Naive thymus-derived CD4-positive, alpha-beta T cell (primary cell): ENCODE measurements around the gene CDH13. TPM values are rescaled to one million over a fixed set of nuclear protein-coding genes. Genes with fewer than 3 reads are reported as not detected.

Experiments
- ATAC-seq: fragments of 150-1000 bp; cut with Tn5 transposase; 2 replicates; pipeline ENCODE4 v1.10.0; 2021; ENCODE audit warnings: mild to moderate bottlenecking, moderate library complexity
- CTCF ChIA-PET: fragments of 350-600 bp; sonication (Branson Sonifier 250); formaldehyde crosslinking; loops from one replicate; lab custom pipeline; 2021; ENCODE audit warnings: antibody characterized with exemption; lab: Charles Lee
- POLR2A ChIA-PET: fragments of 350-600 bp; sonication (Branson Sonifier 250); formaldehyde crosslinking; loops from one replicate; lab custom pipeline; 2021; ENCODE audit warnings: antibody characterized with exemption, inconsistent platforms; lab: Charles Lee
- DNase-seq, 9 donors: peaks; one replicate each; pipeline versions ENCODE4 v3.0.0 to v3.0.0-alpha.2; 2020 to 2022; ENCODE audit warnings: mixed read lengths in 1 of 9
- H3K27ac ChIP-seq: one replicate; pipeline ENCODE4 v1.7.0; 2013; ENCODE audit warnings: mild to moderate bottlenecking, low read depth, low read length, moderate library complexity
- H3K27me3 ChIP-seq, 2 donors: one replicate each; pipeline ENCODE4 v1.7.0; 2013; ENCODE audit warnings: low read length in 2 of 2, mild to moderate bottlenecking in 2 of 2, moderate library complexity in 2 of 2; ENCODE audit not compliant: control insufficient read depth in 2 of 2, insufficient read depth in 2 of 2
- H3K36me3 ChIP-seq, 3 experiments: 1 replicate in 2 of 3; 2 replicates in 1 of 3; pipeline ENCODE4 v1.7.0; 2013; ENCODE audit warnings: low read length in 3 of 3, mild to moderate bottlenecking in 3 of 3, moderate library complexity in 1 of 3; ENCODE audit not compliant: insufficient read depth in 3 of 3, control insufficient read depth in 2 of 3
- H3K4me1 ChIP-seq, 2 donors: one replicate each; pipeline ENCODE4 v1.7.0; 2013; ENCODE audit warnings: low read length in 2 of 2, mild to moderate bottlenecking in 2 of 2, moderate library complexity in 1 of 2; ENCODE audit not compliant: control insufficient read depth in 2 of 2, insufficient read depth in 2 of 2
- H3K4me3 ChIP-seq: 2 replicates; pipeline ENCODE4 v1.7.0; 2013; ENCODE audit warnings: mild to moderate bottlenecking, low read length
- H3K9me3 ChIP-seq, 3 experiments: 1 replicate in 2 of 3; 2 replicates in 1 of 3; pipeline ENCODE4 v1.7.0; 2013; ENCODE audit warnings: low read length in 3 of 3; ENCODE audit not compliant: control insufficient read depth in 2 of 3
- H3K27ac Mint-ChIP-seq, 9 donors: one replicate each; pipeline ENCODE4 v1.8.0; 2020 to 2022; ENCODE audit warnings: mixed read lengths in 9 of 9, mild to moderate bottlenecking in 8 of 9, moderate library complexity in 5 of 9, inconsistent platforms in 2 of 9
- H3K27me3 Mint-ChIP-seq, 5 donors: one replicate each; pipeline ENCODE4 v1.8.0; 2021 to 2022; ENCODE audit warnings: mixed read lengths in 5 of 5, mild to moderate bottlenecking in 1 of 5
- H3K36me3 Mint-ChIP-seq, 5 donors: one replicate each; pipeline ENCODE4 v1.8.0; 2020 to 2022; ENCODE audit warnings: mixed read lengths in 5 of 5, mild to moderate bottlenecking in 3 of 5, inconsistent platforms in 1 of 5
- H3K4me1 Mint-ChIP-seq, 7 donors: one replicate each; pipeline ENCODE4 v1.8.0; 2020 to 2022; ENCODE audit warnings: mixed read lengths in 7 of 7, mild to moderate bottlenecking in 3 of 7, inconsistent platforms in 1 of 7
- H3K4me3 Mint-ChIP-seq, 10 donors: one replicate each; pipeline ENCODE4 v1.8.0; 2020 to 2022; ENCODE audit warnings: mild to moderate bottlenecking in 10 of 10, mixed read lengths in 10 of 10, moderate library complexity in 6 of 10, inconsistent platforms in 2 of 10
- H3K9me3 Mint-ChIP-seq, 11 donors: one replicate each; pipeline ENCODE4 v1.8.0; 2020 to 2022; ENCODE audit warnings: mixed read lengths in 11 of 11, mild to moderate bottlenecking in 4 of 11, inconsistent platforms in 1 of 11, moderate library complexity in 1 of 11
- intact Hi-C, 2 donors: fragments of 100-400 bp; cut with micrococcal nuclease; formaldehyde crosslinking; loops; one replicate each; pipeline ENCODE4 v1.15.1; 2023
- polyA plus RNA-seq, 2 donors: library from polyadenylated mRNA; unstranded; fragments of 300-500 nt; fragmentation: Illumina TruSeq; gene quantifications; one replicate each; pipeline ENCODE4 v1.2.3, GENCODE V29; 2021
- total RNA-seq, 6 experiments: library from RNA in 5 of 6; stranded (reverse) in 5 of 6; gene quantifications; 1 replicate in 5 of 6; 2 replicates in 1 of 6; pipeline ENCODE4 v1.2.3 and lab custom pipeline; 2021 to 2026

CDH13 gene
- total and polyA plus RNA-seq, 7 experiments from 2014 or later: not detected

DNA sequence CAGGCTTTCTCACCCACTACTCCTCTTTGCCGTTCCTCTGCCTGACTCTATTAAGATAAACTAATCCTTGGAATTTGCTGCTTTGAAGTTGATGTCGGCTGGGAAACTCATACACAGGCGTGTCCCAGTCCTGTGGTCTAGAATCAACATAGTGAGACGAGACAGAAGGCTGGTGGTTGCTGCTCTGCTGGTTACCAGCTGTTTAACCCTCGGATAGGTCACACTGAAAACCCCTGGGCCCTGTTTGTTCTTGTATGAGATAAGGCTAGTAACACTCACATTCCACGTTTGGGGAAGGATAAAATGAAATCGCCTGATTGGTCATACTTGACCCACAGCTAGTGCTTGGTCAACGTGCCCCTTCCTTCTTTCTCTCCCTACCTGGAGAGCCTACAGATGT, 517.0 kb downstream of the CDH13 start:
- Histone ChIP-seq H3K36me3 (no peaks in the 10 kb centered on the region), H3K27me3 (no peaks in the 10 kb centered on the region), H3K4me1 (no peaks in the 10 kb centered on the region), H3K27ac (no peak overlapping the region), H3K4me3 (no peak overlapping the region), H3K9me3 (no peaks in the 10 kb centered on the region)
- ChIA-PET POLR2A (interaction anchor here (0.7 kb wide), 1 partner anchor 22 kb away, joined by 3 read pairs; no protein-coding TSS in a partner anchor), CTCF (no interaction called here)
- Mint-ChIP-seq H3K36me3 (no peaks in the 10 kb centered on the region), H3K4me1 (no peaks in the 10 kb centered on the region), H3K27me3 (peaks cover 0 to 7% (median 0%) of the 10 kb centered on the region in 5 donors), H3K9me3 (peaks cover 0 to 4% (median 0%) of the 10 kb centered on the region in 11 donors), H3K4me3 (no peak overlapping the region), H3K27ac (no peak overlapping the region)
- intact Hi-C loops: no loop called here
- ATAC-seq (no peak), DNase-seq (no peak)

DNA sequence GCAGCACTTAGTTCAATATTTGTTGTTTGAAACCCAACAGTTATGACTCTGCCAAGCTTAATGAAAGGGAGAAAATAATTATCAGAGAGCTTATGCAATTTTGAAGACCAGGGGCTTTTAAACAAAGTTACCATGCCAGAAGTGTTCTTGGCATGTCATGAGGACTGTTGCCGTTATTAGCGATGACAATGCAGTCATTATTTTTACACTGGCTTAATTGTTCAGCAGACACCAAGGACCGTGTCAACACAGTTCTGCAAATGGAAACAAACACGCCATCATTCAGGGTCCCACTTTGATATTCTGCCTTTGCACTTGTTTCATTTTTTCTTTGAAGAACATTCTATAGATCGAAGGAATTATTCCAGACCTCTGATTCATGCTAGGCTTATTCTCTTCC, 518.5 kb downstream of the CDH13 start:
- POLR2A ChIA-PET: no interaction called here
- Mint-ChIP-seq H3K9me3 (peaks cover 0 to 4% (median 0%) of the 10 kb centered on the region in 11 donors), H3K4me1 (no peaks in the 10 kb centered on the region), H3K27me3 (peaks cover 0 to 10% (median 0%) of the 10 kb centered on the region in 5 donors), H3K36me3 (no peaks in the 10 kb centered on the region), H3K27ac (no peak overlapping the region), H3K4me3 (no peak overlapping the region)
- ATAC-seq (no peak), DNase-seq (no peak)
- CTCF ChIA-PET: no interaction called here
- Histone ChIP-seq H3K9me3 (no peaks in the 10 kb centered on the region), H3K36me3 (no peaks in the 10 kb centered on the region), H3K4me3 (no peak overlapping the region), H3K27ac (no peak overlapping the region), H3K4me1 (no peaks in the 10 kb centered on the region), H3K27me3 (no peaks in the 10 kb centered on the region)
- intact Hi-C loops: no loop called here

DNA sequence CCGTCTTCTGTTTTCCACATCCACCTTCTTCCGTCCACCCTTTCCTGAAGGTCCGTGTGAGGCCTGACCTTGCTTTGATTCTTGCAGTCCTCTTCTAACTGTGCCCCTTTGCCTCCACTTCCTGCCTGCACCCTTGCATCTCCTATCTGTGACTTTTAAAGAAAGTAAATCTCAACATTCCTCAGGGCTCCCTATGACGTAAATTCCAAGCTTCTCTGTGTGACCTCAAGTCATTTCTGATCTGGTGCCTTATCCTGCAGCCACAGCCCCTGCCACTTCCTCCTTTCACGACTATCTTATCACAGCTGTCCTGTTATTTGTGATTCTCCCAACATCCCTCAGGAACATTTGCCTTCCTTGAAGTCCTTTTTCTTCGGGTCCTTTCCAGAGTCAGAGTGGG, 520.5 kb downstream of the CDH13 start:
- ChIA-PET CTCF (no interaction called here), POLR2A (no interaction called here)
- H3K27me3 ChIP-seq: no peaks in the 10 kb centered on the region
- no peaks in the 10 kb centered on the region for H3K36me3 ChIP-seq
- H3K4me3 ChIP-seq: no peak overlapping the region
- H3K36me3 Mint-ChIP-seq: no peaks in the 10 kb centered on the region
- intact Hi-C loops: no loop called here
- H3K4me3 Mint-ChIP-seq: no peak overlapping the region
- H3K27ac ChIP-seq: no peak overlapping the region
- ATAC-seq (no peak), DNase-seq (no peak)
- H3K27ac Mint-ChIP-seq: no peak overlapping the region
- H3K27me3 Mint-ChIP-seq: peaks cover 0 to 10% (median 0%) of the 10 kb centered on the region in 5 donors
- H3K9me3 Mint-ChIP-seq: peaks cover 0 to 5% (median 0%) of the 10 kb centered on the region in 11 donors
- H3K9me3 ChIP-seq: no peaks in the 10 kb centered on the region
- no peaks in the 10 kb centered on the region for H3K4me1 ChIP-seq
- no peaks in the 10 kb centered on the region for H3K4me1 Mint-ChIP-seq

DNA sequence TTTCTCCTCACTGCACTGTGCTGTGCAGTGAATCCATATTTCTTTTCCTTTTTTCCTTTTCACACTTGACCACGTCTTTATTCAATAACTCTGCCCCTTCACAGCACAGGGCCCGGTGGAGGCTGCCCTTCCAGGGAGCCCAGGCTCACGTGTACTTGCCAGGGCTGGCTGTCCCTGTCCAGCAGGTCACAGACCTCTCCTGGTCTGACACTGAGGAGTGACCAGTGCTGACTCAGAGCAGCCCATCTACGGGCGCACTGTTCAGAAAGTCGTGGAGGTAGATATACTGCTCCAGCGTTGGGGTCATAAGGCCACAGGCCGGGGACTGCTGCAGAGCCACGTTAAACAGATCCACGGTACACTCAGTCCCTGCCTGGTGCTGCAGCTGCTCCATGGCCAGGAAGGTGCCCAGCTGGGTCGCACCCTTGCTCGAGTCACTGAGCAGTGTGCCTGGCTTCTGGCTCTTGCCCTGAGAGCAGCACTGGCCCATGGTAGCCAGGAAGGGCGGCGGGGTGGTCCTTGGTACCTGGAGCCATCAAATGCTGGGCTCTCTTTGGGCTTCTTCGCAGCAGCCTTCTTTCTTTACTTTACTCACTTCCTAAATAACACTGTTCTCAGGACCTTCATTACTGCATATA, 531.7 kb downstream of the CDH13 start:
- Histone ChIP-seq H3K36me3 (no peaks in the 10 kb centered on the region), H3K4me1 (no peaks in the 10 kb centered on the region), H3K27me3 (no peaks in the 10 kb centered on the region), H3K9me3 (no peaks in the 10 kb centered on the region), H3K27ac (no peak overlapping the region), H3K4me3 (no peak overlapping the region)
- CTCF ChIA-PET: no interaction called here
- no peaks in the 10 kb centered on the region for H3K36me3 Mint-ChIP-seq
- no peak overlapping the region for H3K27ac Mint-ChIP-seq
- POLR2A ChIA-PET: no interaction called here
- intact Hi-C loops: no loop called here
- H3K27me3 Mint-ChIP-seq: peaks cover 0 to 3% (median 0%) of the 10 kb centered on the region in 5 donors
- H3K4me1 Mint-ChIP-seq: no peaks in the 10 kb centered on the region
- no peak for DNase-seq
- ATAC-seq: no peak
- H3K9me3 Mint-ChIP-seq: peaks cover 0 to 6% (median 2%) of the 10 kb centered on the region in 11 donors
- no peak overlapping the region for H3K4me3 Mint-ChIP-seq

DNA sequence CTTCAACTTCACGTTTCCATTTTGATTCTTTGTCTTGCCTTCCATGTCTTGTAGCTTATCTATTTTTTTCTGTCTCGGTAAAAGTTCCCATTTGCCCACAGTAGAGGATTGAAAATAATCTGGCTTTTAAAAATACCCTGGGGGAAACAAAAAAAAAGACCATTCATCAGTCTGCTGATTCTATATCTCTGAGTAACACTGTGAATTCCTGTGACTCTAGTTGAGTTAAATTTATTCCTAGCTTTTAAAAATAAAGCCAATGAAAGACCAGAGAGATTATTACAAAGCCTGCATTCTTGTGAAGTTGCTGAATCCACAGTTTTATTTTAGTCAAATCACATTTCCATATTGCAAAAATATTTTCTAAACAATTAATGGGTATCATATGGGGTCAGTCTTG, 532.3 kb downstream of the CDH13 start:
- CTCF ChIA-PET: no interaction called here
- peaks cover 0 to 7% (median 2%) of the 10 kb centered on the region in 11 donors for H3K9me3 Mint-ChIP-seq

DNA sequence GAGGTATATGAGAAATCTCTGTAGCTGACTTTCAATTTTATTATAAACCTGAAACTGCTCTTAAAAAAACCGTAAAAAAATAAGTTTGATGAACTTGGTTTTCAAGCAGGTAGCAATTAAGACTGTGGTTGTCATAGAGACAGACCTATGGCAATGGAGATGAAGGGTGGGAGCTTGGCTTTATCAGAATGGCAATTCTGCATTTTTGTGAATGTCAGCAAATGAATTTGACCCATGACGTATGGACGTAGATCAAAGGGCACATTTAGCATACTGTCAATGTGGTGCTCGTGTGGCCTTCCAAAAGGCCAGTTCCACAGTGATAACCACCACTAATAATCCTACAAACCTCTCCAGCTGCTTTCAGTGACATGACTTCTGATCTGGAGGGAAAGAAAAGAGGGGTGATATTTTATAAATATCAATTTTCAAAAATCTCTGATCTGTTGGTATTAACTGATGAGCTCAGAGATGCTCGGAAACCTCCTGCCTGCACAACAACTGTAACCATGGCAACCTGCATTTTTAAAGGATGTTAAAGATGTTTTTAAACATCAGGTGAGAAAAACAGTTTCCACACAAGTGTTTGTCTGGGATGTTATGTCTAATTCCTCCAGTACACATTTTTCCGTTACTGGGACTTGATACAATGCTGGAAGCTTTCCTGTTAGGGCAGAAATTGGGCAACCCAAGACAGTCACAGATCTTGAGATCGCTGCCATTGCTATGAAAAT, 533.7 kb downstream of the CDH13 start:
- ATAC-seq (no peak), DNase-seq (no peak)
- Mint-ChIP-seq H3K4me3 (no peak overlapping the region), H3K36me3 (no peaks in the 10 kb centered on the region), H3K27me3 (peaks cover 0 to 6% (median 0%) of the 10 kb centered on the region in 5 donors), H3K9me3 (peaks cover 0 to 7% (median 2%) of the 10 kb centered on the region in 11 donors), H3K27ac (no peak overlapping the region), H3K4me1 (no peaks in the 10 kb centered on the region)
- Histone ChIP-seq H3K4me1 (no peaks in the 10 kb centered on the region), H3K9me3 (no peaks in the 10 kb centered on the region), H3K27ac (no peak overlapping the region), H3K27me3 (no peaks in the 10 kb centered on the region), H3K4me3 (no peak overlapping the region), H3K36me3 (no peaks in the 10 kb centered on the region)
- intact Hi-C loops: no loop called here
- POLR2A ChIA-PET: interaction anchor here (0.6 kb wide), 1 partner anchor 38 kb away, joined by 3 read pairs; no protein-coding TSS in a partner anchor
- CTCF ChIA-PET: no interaction called here

More for the DNA sequence above, 532.3 kb downstream of the CDH13 start:
- intact Hi-C loops: no loop called here
- Mint-ChIP-seq H3K4me3 (no peak overlapping the region), H3K4me1 (no peaks in the 10 kb centered on the region), H3K27ac (no peak overlapping the region), H3K27me3 (peaks cover 0 to 4% (median 0%) of the 10 kb centered on the region in 5 donors), H3K36me3 (no peaks in the 10 kb centered on the region)
- ATAC-seq (no peak), DNase-seq (no peak)
- Histone ChIP-seq H3K4me3 (no peak overlapping the region), H3K36me3 (no peaks in the 10 kb centered on the region), H3K4me1 (no peaks in the 10 kb centered on the region), H3K27me3 (no peaks in the 10 kb centered on the region), H3K27ac (no peak overlapping the region), H3K9me3 (no peaks in the 10 kb centered on the region)
- POLR2A ChIA-PET: no interaction called here
